ENCODE results near the gene ACTN4.
A peak's percentile ranks its signal among the peaks of the same experiment; 100 is the strongest.

Gene ACTN4

DNA sequence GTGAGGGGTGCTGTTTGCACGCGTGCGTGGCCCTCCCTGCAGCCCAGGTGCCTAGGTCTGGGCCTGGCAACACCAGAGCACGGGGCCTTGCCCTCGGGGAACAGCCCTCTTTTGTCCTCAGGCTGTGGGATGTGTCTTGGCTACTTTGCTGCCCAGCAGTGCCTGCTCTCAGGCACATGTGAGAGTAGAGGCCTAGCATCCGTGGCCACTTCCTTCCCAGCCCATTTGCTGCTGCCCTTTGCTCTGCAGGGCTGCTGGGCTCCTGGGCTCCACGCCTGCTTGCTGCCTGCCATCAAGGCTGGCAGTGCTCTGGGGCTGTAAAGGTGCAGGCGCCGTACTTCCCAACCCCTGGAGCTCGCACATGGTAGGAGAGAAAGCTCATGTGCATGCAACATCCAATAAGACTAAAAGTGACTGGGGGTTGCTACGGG is 50.2 kb downstream of the ACTN4 start:
- no peak for DNase-seq

DNA sequence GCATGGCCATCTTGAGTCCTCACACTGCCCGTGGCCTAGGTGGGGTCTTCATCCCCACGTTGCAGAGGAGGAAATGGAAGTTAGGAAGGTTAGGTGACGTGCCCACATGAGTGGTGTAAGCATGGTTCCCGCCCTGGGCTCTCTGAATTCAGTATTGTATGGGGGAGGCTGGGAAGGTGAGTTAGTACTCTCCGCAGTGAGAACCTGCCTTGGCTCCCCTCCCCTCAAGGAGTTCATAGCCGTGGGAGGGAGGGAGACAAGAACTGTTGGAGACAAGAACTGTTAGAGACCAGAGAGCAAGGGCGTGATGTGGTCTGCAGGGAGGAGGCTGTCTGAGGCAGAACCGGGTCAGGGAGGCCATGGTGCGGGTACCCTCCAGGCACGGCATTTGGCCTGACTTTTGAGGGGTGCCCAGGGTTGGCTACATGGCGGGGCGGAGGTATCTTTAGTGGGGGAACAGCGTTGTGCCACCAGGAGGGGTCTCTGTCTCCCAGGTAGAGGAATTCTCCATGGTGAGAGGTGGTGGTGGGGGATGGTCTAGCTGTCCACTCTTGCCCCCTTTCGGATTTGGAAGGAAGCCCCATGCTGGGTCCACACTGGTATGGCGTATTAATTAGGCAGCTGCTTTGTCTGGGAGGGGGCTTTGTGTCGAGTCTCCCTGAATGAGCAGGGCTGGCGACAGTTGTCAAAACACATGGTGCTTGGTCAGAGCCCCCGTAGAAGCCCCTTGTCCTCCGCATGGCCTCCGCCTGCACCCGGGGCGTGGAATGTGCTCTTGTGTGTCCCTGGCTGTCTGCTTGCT is 51.0 kb downstream of the ACTN4 start:
- DNase-seq = no peak

DNA sequence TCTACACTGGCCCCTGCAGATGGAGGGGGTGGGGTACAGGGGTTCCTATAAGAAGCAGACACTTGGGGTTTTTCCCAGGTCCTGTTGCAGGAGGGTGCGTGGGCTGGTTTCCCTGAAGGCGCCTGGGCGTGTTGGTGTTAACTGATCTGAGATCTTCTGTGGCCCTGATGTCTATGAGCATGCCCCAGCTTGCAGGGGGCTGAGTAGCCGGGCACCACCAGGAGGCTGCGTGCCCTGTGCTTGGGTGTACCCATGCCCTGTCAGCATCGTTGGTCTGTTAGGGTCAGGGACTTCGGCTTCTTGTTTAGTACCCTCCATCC is 51.5 kb downstream of the ACTN4 start:
- DNase-seq = peak; percentile 24

DNA sequence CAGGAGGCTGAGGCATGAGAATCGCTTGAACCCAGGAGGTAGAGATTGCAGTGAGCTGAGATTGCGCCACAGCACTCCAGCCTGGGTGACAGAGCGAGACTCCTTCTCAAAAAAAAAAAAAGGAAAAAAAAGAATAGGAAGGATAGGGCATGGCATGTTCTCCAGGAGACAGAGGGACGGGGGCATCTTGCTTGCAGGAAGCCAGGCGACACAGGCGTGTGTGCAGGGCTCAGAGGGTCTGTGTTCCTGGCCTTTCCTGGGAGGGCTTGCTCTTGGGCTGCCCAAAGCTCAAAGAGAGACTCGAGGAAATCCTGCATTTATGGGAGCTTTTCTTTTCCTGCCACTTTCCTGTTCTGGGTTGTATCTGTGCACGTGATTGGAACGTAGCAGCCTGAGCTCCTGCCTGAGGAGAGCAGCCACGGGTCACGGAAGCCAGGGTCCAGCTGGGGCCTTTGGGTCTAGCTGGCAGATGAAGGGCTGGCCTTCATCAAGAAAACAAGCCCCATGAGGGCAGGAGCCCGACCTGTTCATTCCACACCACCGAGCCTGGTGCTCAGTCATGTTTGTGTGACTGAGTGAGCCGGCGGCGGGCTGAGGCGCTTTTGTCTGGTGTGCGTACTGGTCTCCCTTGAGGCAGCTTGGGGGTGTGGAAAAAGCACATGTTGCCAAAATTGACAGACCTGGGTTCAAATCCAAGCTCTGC is 52.3 kb downstream of the ACTN4 start:
- no peak for DNase-seq

DNA sequence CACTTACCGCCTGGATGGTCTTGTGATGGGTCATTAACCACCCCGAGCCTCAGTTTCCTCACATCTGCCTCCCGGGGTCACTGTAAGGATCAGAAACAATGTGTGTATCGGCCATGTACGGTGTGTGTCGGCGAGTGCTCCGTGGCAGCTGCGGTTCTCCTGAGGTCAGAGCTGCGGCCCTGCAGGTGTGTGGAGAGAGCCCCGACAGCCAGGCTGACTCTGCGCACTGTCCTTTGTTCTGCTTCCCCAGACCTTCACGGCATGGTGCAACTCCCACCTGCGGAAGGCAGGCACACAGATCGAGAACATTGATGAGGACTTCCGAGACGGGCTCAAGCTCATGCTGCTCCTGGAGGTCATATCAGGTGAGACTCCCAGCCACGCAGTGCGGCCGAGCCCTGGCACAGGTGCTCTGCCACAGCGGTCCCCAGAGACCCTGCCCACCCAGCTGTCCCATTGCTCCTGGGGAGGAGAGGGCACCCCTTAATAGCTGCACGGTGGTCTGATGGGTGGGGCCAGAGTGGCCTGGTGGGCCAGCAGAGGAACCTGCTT is 53.0 kb downstream of the ACTN4 start:
- DNase-seq = no peak

DNA sequence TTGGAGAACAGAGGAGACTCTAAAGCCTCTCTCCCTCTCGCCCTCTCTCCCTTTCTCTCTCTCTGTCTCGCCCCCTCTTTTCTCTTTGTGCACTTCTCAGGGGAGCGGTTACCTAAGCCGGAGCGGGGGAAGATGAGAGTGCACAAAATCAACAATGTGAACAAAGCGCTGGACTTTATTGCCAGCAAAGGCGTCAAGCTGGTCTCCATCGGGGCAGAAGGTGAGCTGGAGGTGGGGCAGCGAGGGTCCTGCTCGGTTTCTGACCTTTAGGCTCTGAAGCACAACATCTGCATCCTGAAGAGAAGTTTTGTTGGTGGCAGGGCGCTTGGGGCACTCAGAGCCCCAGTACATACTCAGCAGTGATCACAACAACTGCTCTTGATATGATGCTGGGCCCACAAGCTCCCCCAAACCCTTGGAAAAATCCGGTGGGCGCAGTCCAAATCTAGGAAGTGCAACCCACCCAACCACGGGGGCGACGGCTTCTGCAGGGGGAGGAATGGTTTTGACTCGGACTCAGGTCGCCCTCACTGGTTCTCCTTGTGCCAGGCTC is 53.5 kb downstream of the ACTN4 start:
- no peak for DNase-seq

DNA sequence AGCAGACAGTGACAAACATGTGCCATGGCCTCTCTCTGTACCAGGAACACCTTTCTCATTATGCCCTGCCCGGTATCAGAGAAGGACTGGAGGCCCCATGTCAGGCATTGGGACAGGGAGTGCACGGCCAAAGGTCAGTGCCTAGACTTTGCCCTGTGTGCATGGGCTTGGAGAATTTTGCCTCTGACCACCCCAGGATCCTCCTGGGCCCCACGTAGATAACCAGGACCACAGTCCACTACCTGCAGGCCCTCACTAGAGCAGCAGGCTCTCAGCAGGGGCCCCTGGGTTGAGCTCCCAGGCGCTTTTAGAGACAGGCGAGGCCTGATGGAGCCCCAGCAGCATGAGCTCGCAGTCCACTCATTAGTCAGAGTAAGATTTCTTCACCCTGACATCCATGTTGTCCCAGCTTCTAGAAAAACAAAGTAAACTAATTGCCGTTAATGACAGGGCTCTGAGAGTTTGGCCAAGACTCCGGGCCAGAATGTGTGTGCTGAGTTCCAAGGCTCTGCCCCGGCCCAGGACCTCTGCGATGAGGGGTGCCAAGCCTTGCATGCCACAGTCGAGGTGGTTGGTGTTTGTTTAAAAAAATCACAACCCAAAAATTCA is 54.1 kb downstream of the ACTN4 start:
- no peak for DNase-seq

DNA sequence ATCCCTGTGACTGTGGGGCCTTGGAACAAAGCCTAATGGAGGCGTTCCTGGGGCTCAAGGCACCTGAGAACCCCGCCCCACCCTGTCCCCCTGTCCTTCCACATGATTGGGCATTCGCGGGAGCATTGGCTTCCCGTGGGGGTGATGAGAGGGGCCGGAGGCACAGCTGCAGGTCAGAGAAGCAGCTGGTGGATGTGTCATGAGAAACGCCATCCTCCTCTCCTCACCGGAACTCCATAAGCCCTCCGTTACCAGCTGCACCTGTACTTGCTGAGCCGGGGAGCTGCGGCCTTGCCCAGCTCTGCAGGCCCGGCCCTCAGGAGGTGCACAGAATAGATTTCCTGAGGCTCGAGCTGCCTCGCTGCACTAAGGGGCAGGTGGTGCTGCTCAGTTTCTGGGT is 54.8 kb downstream of the ACTN4 start:
- DNase-seq = no peak

DNA sequence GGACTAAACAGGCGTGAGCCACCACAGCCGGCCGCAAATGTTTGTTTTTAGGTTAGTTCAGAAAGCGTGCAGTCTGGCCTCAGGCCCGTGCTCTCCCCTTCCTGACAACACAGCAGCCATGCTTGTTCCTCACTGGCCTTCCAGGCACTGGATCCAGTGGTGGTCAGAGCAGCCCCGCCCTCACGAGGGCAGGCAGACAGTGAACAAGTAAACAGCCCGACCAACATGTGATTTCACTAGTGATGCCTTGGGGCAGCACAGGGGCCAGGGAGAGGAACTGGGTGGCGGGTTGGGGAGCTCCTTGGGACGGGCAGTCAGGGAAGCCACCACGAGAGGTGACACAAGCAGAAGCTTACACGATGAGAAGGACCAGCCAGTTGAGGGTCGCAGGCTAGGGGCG is 56.1 kb downstream of the ACTN4 start:
- no peak for DNase-seq

DNA sequence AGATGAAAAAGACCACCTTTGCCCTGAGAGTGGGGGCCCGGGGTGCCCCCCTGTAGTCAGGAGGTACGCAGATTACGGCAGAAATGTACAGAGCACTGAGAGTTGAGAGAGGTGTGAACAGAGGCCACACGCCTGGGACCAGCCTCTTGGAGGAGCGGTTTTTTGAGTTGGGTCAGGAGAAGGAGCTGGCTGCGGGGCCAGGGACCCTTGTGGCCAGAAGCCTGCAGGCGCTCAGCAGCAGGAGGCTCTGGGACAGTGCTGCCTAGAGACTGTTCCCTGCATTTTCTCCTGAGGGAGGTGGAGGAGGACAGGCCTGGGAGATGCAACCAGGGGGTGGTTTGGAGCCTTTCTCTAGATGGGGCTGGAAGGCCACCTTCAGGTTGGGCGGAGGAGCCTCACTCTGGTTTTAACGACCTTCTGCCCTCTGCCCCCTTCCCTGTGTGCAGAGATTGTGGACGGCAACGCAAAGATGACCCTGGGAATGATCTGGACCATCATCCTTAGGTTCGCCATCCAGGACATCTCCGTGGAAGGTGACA is 57.1 kb downstream of the ACTN4 start:
- no peak for DNase-seq

DNA sequence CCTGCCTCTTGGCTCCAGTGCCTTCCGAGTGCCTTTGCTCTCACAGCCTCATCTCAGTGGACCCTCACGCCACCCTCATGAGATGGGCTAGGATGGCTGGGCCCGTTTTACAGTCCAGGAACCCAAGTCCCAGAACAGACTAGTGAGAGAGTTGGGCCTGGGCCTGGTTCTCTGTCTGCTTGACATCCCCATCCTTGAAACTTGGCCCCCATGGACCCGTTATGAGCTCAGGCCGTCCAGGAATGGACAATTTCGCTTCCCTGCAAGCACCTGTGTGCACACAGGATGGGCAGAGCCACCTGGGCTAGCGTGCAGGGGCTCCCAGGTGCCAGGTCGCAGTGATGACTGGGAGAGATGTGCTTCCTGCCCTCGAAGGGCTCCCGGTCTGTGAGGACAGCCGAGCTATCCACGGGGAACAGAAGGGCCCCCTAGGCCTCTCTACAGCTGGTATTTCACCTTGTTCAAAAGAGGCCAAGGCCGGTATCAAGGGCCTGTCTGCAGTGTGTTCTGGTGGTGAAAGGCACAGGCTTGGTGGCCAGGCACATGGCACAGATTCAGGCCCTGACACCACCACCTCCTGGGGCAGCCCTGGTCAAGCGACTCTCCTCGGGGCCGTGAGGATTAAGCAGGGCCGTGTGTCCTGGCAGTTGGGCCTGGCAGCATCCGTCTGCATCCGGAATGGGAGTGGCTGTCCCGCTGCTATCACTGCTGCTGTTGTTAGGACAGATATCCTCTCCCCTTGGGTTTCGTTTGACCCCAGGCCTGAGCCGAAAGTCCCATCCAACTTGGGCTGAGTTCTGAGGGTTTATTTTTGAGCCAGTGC is 58.0 kb downstream of the ACTN4 start:
- DNase-seq = no peak

DNA sequence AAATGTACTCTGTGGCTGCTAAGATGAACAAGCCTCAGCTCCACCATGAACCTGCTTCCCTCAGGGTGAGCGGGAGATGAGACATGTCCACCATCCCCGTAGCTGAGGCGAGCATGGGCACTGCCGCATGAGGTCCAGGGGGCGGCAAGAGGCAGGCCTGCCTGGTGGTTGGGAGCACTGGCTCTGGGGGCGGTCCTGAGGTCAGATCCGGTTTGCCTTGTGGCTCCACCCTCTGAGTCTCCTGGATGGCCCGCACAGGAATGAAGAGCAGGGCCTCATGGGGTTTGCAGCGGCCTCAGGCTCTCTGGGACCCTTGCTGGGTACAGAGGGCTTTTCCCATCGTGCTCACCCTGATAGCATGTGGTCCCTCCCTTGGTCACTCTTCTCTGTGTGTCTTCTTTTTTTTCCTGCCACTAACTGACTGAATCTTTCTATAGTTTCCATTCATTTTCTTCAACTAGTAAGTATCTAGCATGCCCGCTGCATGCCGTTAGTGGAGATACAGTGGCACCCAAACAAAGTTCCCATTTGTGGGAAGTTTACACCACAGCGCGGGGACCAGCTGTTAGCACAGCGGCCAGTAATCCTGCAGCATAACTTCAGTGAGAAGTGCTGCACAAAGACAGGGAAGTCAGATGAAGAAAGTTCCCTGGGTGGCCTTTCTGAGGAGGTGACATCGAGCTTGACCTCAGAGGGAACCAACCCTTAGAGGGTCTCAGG is 59.5 kb downstream of the ACTN4 start:
- DNase-seq = no peak

DNA sequence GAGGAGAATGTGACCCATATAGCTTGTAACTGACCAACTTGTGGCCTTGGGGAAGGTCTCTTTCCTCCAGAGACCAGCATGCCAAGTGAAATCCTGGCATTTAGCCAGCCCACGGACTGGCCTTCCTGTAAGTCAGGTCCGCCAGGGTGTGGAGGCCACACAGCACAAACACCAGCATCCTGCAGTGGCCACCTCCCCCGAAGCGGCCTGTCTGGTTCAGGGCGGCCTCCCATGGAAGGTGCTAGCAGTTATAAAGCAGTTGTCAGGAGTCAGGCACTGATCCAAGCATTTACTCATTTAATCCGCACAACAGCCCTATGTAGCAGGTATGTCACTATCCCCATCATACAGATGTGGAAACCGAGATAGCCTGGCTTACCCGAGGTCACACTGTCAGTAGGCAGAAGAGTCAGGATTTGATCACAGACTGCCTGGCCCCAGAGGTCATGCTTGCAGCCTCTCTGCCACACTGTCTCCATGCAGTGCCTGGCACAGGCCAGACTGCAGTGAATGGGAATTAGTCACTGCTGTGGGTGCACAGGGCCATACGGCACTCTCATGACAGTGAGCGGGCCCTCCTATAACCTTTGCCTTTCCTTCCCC is 60.2 kb downstream of the ACTN4 start:
- no peak for DNase-seq

DNA sequence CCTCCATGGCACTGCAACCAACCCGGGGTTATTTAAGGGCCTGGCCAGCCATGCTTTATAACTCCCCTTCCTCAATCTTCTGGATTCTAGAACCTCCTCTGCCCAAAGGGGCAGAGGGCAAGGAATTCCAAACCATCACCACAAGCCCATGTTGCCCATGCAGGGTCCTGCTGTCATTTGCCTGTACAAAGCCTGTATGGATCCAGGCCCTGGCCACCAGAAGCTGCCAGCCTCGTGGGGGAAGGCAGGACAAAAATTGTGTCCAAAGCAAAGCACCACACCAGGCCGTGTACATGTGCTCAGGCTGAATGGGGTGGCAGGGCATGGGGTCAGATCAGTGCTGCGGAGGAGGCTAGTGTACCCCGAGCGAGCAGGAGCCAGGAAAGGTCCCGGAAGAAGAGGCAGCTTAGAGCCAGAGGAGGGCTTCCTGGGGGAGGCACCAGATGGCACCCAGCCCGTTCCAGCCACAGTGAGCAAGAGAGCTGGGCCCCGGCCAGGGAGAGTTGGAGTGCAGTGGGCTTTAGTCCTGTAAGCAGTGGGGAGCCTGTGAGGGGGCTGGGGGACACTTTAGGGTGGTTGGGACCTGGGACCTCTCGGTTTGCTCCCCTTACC is 61.1 kb downstream of the ACTN4 start:
- no peak for DNase-seq

DNA sequence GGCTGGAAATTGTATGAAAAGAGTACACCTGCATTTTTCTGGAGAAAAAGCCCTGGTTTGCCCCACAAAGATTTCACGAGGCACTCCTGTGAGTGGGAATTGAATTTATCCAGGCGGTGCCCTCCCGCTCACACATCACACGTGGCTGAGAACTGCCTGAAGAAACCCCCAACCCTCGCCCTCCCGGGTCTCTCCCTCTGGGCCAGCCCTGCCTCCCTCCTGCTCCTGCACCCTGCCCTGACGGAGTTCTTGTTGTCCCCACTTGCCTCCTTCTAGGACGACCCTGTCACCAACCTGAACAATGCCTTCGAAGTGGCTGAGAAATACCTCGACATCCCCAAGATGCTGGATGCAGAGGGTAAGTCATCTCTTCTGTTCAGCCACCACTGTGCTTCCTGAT is 61.7 kb downstream of the ACTN4 start:
- DNase-seq = no peak

DNA sequence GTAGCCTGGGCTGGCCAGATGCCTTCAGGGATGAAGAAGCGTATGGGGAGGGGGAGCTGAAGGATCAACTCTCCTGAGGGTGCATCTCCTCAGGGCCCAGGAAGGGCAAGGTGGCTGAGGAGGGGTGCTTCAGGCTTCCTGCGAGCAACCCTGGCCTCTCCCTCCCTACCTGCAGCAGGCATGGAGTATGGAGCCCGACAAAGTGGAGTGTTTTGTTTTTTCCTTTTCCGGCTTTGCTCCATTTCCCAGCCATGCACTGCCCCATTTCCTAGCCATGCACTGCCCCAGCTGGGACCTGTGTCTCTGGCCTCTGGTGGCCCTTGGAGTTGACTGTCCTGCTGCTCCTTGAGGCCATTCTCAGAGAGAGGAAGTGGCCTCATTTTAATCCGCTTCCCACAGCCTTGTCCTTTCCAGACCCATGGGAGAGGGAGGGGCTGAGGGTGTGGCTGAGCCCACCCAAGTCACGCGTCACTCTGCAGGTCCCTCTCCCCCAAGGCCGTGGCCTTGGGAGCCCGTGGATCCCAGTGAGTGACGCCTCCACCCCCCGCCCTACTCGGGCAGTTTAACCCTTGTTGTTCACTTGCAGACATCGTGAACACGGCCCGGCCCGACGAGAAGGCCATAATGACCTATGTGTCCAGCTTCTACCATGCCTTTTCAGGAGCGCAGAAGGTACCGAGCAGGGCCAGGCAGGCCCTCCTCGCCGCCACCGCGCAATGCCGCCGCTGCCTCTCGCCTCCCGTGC is 62.4 kb downstream of the ACTN4 start:
- no peak for DNase-seq

DNA sequence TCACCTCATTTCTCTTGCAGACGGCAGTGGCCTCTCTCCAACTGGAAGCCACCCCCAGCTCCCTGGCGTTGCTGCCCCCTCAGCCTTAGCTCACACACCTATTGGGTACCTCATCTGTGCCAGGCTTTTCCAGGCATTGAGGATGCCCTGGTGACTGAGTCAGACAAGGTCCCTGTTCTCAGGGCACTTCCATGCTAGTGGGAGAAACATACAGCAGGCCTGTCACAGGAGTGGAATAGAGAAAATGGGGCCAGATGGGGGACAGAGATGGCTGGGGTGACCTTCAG is 62.9 kb downstream of the ACTN4 start:
- DNase-seq = no peak

DNA sequence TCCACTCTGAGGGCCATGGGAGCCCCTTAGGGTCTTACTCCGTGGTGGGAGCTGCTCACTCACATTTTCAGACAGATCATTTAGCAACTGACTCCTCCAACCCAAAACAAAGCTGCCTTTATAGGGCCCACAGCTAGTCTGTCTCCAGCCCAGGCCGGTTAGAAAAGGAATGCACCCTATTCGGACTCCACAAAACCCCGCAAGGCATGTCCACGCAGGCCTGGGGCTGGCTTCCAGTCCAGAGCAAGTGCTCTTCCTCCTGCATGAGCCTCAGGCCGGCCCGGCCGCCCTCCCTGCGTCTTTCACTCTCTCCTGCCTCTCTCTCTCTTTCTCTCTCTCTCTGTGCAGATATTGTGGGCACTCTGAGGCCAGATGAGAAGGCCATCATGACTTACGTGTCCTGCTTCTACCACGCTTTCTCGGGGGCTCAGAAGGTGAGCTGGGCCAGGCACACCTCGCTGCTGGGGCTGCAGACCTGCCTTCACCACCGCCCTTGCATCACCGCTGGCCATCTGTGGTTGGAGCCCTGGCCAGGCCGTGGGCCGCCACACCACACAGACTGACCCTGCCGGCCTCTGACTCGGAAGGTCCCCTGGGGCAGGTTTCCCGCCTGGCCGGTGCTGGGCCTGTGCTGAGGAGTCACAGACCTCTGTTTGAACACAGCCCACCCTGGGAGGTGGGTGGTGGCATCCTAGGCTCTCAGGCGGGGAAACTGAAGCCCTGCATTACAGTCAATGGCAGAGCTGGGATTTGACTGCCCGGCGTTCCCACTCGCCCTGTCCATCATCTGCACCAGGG is 63.7 kb downstream of the ACTN4 start:
- no peak for DNase-seq

DNA sequence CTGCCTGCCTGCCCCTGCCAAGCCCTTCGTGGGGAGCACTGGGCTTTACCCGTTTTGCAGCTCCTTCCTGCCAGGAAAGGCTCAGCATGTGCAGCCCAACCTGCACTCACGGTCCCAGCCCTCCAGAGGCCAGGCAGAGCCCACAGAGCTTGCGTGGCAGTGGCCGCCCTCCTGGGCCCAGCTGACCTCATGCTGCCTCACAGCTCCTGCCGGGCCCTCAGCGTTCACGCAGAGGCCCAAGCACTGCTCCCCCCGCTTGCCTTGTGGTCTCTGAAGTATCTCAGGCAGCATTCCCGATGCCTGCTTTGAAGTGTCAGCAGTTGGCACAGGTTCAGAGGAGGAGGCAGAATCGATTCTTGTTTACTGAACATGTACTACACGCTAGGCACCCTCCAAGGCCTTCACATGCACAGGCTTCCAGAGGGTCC is 64.3 kb downstream of the ACTN4 start:
- no peak for DNase-seq
